Astrocyte of the cerebellum (primary cell): ENCODE results near the gene CYB561D1.
A peak's percentile ranks its signal among the peaks of the same experiment; 100 is the strongest.

Source experiments
- DNase-seq: peaks from one replicate; pipeline ENCODE4 v3.0.0-alpha.2; 2011; ENCODE audit warnings: low read depth
- H3K4me3 ChIP-seq: 2 replicates; pipeline ENCODE4 v1.5.1; 2011; ENCODE audit warnings: mild to moderate bottlenecking, low read depth, low read length, moderate library complexity
- in situ Hi-C: cut with HindIII; loops from 2 replicates; pipeline ENCODE4 v1.10.0; 2017; ENCODE audit warnings: low sequenced_read_pairs
- TF ChIP-seq, protein P1 (sequence below): IDR thresholded peaks from 2 replicates; pipeline ENCODE4 v1.5.1; 2012; ENCODE audit warnings: low read length, low read depth, moderate library complexity, mild to moderate bottlenecking; ENCODE audit errors: missing control alignments

CYB561D1 gene

GRCh38 chr1:109492779-109493178 lies 1.1 kb upstream of the CYB561D1 start:
- H3K4me3 ChIP-seq: no peak overlapping the region
- in situ Hi-C loops: loop anchor here (5.0 kb wide), 1 partner anchor 45 kb away; the partner anchor contains the start of gene GPR61
- no peak for DNase-seq

GRCh38 chr1:109493227-109493626 lies 667 bp upstream of the CYB561D1 start:
- in situ Hi-C loops: loop anchor here (5.0 kb wide), 1 partner anchor 44 kb away; the partner anchor contains the start of gene GPR61
- H3K4me3 ChIP-seq: no peak overlapping the region
- no peak for DNase-seq
- TF ChIP-seq, protein P1, sequence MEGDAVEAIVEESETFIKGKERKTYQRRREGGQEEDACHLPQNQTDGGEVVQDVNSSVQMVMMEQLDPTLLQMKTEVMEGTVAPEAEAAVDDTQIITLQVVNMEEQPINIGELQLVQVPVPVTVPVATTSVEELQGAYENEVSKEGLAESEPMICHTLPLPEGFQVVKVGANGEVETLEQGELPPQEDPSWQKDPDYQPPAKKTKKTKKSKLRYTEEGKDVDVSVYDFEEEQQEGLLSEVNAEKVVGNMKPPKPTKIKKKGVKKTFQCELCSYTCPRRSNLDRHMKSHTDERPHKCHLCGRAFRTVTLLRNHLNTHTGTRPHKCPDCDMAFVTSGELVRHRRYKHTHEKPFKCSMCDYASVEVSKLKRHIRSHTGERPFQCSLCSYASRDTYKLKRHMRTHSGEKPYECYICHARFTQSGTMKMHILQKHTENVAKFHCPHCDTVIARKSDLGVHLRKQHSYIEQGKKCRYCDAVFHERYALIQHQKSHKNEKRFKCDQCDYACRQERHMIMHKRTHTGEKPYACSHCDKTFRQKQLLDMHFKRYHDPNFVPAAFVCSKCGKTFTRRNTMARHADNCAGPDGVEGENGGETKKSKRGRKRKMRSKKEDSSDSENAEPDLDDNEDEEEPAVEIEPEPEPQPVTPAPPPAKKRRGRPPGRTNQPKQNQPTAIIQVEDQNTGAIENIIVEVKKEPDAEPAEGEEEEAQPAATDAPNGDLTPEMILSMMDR: no peak

More at GRCh38 chr1:109492779-109493178, 1.1 kb upstream of the CYB561D1 start:
- TF ChIP-seq, protein P1: no peak

DNA sequence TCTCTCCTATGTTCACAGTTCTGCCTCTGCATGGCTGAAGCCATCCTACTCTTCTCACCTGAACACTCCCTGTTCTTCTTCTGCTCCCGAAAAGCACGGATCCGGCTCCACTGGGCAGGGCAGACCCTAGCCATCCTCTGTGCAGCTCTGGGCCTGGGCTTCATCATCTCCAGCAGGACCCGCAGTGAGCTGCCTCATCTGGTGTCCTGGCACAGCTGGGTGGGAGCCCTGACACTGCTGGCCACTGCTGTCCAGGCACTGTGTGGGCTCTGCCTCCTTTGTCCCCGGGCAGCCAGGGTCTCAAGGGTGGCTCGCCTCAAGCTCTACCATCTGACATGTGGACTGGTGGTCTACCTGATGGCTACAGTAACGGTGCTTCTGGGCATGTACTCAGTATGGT lies 1.8 kb downstream of the CYB561D1 start:
- H3K4me3 ChIP-seq: no peak overlapping the region
- DNase-seq: no peak
- TF ChIP-seq, protein P1: no peak
- in situ Hi-C loops: no loop called here

DNA sequence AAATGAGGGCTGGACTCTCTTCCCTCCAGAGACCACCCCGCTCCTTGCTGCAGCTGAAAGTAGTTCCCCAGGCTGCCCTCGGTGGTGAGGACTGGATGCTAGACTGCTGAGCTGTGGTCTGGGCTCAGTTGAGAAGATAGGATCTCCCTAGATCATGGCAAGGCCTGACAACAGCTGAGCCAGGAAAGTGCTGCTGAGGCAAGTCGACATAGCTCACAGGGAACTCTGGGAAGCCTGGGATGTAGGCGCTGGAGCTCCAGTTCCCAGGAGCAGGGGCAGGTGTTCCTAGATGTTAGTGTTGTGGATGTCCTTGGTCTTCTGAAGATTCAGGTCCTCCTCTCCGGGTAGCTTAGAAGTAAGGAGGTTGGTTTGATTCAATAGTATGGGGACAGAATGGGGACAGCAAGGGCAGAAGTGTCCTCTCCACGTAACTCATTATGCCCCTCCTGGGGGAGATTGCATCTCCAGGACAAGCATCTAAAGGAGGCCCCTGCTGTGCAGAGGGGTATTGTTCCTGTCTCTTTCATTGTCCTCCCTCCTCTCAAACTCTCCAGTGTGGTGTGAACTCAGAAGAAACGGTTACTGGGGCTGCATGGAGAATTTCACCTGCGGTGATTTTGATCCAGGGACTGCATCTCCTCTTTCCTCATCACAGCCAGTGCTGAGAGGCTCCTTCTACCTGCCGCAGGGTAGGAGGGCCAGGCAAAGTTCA lies 3.7 kb downstream of the CYB561D1 start:
- in situ Hi-C loops: no loop called here
- no peak for DNase-seq
- H3K4me3 ChIP-seq: no peak overlapping the region
- TF ChIP-seq, protein P1: no peak

DNA sequence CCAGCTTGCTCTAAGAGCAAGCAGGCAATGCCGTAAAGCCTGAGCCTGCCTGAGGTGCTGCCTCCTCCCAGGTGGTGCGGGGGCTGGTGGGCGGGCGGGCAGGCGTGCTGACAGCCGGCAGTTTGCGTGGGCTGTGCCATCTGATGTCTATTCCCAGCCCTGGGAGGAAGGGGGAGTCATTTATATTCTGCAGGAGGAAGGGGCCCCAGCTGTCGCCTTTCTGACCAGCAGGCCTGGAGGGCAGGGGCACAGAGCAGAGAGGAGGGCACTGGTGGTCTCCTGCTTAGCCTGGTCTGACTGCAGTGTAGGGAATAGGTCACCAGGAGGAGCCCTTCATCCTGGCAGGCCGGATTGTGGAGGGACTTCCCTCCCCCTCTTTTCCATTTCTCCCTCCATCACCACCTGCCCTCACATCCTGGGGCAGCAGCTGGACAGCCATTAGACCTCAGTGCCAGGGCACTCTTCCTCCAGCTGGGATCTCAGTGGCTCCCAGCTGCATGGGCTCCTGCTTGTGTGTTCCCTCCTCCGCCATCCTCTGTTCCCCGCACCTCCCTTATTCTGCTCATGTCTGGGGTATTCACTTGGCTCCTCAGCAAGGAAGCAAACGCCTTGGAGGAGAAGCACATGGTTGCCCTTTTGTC lies 4.4 kb downstream of the CYB561D1 start:
- no peak for DNase-seq
- TF ChIP-seq, protein P1: peak; percentile 64
- no peak overlapping the region for H3K4me3 ChIP-seq
- in situ Hi-C loops: no loop called here

DNA sequence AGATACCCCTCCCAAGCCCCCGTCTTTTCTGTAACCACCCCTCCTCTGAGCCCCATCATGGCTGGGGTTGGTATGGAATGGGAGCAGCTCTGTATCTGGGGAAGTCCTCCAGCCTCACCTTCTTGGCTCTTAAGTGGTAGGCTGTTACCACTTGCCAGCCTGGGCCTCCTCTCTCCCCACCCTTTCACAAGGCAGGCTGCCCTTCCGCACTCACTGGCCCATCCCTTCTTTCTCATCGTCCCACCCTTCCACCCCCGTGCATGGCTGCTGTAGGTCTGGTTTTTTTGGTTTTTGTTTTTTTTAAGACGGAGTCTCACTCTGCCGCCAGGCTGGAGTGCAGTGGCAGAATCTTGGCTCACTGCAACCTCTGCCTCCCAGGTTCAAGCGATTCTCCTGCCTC lies 5.2 kb downstream of the CYB561D1 start:
- H3K4me3 ChIP-seq: no peak overlapping the region
- TF ChIP-seq, protein P1: no peak
- no peak for DNase-seq
- in situ Hi-C loops: no loop called here
